ENCODE measurements around the gene IFNAR1.
"Not testable (repeated sequence)": the region's sequence is repeated elsewhere in the genome, so short reads cannot be mapped to it uniquely, and the experiment has no call there.

The IFNAR1 gene

GRCh38 chr21:33379934-33380333 lies 55.2 kb downstream of the IFNAR1 start:
- DNase-seq = not testable (repeated sequence)

GRCh38 chr21:33380483-33380998 lies 55.8 kb downstream of the IFNAR1 start:
- no peak for DNase-seq

GRCh38 chr21:33381381-33381780 lies 56.6 kb downstream of the IFNAR1 start:
- not testable (repeated sequence) for DNase-seq

- DNase-seq = no peak
These were observed 58.5 kb downstream of the IFNAR1 start for GRCh38 chr21:33383056-33383888.

- no peak for DNase-seq
These were observed 60.1 kb downstream of the IFNAR1 start for GRCh38 chr21:33384841-33385331.

GRCh38 chr21:33386222-33386784 lies 61.5 kb downstream of the IFNAR1 start:
- no peak for DNase-seq

GRCh38 chr21:33387294-33387693 lies 62.5 kb downstream of the IFNAR1 start:
- DNase-seq = no peak

GRCh38 chr21:33388188-33388587 lies 63.4 kb downstream of the IFNAR1 start:
- DNase-seq = no peak

GRCh38 chr21:33390479-33390878 lies 65.7 kb downstream of the IFNAR1 start:
- DNase-seq = no peak

GRCh38 chr21:33391656-33392055 lies 66.9 kb downstream of the IFNAR1 start:
- no peak for DNase-seq

GRCh38 chr21:33392284-33392985 lies 67.7 kb downstream of the IFNAR1 start:
- DNase-seq = no peak

GRCh38 chr21:33393348-33393747 lies 68.6 kb downstream of the IFNAR1 start:
- DNase-seq = no peak

- no peak for DNase-seq
These were observed 69.5 kb downstream of the IFNAR1 start for GRCh38 chr21:33394260-33394659.

GRCh38 chr21:33395891-33396331 lies 71.1 kb downstream of the IFNAR1 start:
- no peak for DNase-seq

GRCh38 chr21:33396436-33396835 lies 71.7 kb downstream of the IFNAR1 start:
- DNase-seq = no peak

GRCh38 chr21:33396951-33397350 lies 72.2 kb downstream of the IFNAR1 start:
- DNase-seq = no peak

GRCh38 chr21:33397717-33398116 lies 72.9 kb downstream of the IFNAR1 start:
- DNase-seq = no peak

GRCh38 chr21:33398361-33398760 lies 73.6 kb downstream of the IFNAR1 start:
- no peak for DNase-seq

GRCh38 chr21:33401630-33401992 lies 76.8 kb downstream of the IFNAR1 start:
- DNase-seq = no peak

- DNase-seq = no peak
These were observed 77.5 kb downstream of the IFNAR1 start for GRCh38 chr21:33402001-33402979.

- DNase-seq = peak; percentile 24
These were observed 78.5 kb downstream of the IFNAR1 start, which contains the start of gene IFNGR2 for GRCh38 chr21:33403128-33403785. IFNGR2 (plus strand) TSS chr21:33403413; CDS start chr21:33403544, 131 bp downstream.

All from NCI-H1105 (cell line).